ENCODE data around the gene SLC12A7. TPM values are rescaled to one million over a fixed set of nuclear protein-coding genes. Genes with fewer than 3 reads are reported as not detected.

SLC12A7 gene
- total RNA-seq, 4 donors from 2014 or later, result 8.6 to 29.0 (median 21.5) TPM

DNA sequence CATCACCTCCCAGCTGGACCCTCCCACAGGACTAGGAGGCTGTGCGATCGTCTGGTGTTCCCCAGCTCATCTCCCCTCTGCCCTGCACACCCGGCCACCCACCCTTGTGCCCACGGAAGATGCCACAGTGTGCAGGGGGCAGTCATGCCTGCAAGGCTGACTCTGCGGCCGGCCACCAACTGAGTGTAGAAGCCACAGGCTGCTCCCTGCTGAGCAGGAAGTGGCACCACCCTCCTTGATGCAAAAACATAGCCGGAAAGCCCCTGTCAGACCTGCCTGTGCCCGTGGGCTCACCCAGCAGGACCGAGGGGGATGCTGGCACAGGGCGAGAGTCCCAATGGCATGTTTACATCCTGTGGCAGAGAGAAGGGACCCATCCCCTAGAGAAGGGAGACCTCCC, 40.3 kb upstream of the SLC12A7 start:
- H3K9me3 ChIP-seq, result no peaks in the 10 kb centered on the region
- no peak overlapping the region for H3K4me3 ChIP-seq
- 28% methylated on average over 6 of the region's 10 CpGs for WGBS
- no peak for DNase-seq (ENCODE audit: low spot score in 2 of 2)
- no peaks in the 10 kb centered on the region for H3K36me3 ChIP-seq
- peak overlapping the region; percentile 7 for H3K27ac ChIP-seq
- TF ChIP-seq, protein P1, sequence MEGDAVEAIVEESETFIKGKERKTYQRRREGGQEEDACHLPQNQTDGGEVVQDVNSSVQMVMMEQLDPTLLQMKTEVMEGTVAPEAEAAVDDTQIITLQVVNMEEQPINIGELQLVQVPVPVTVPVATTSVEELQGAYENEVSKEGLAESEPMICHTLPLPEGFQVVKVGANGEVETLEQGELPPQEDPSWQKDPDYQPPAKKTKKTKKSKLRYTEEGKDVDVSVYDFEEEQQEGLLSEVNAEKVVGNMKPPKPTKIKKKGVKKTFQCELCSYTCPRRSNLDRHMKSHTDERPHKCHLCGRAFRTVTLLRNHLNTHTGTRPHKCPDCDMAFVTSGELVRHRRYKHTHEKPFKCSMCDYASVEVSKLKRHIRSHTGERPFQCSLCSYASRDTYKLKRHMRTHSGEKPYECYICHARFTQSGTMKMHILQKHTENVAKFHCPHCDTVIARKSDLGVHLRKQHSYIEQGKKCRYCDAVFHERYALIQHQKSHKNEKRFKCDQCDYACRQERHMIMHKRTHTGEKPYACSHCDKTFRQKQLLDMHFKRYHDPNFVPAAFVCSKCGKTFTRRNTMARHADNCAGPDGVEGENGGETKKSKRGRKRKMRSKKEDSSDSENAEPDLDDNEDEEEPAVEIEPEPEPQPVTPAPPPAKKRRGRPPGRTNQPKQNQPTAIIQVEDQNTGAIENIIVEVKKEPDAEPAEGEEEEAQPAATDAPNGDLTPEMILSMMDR (IDR thresholded peaks at IDR 0.05), result no peak
- no peak for TF ChIP-seq POLR2AphosphoS5 (IDR thresholded peaks at IDR 0.05)
- TF ChIP-seq EP300 (IDR thresholded peaks at IDR 0.05), result no peak
- no peak for TF ChIP-seq POLR2A (IDR thresholded peaks at IDR 0.05)
- H3K27me3 ChIP-seq, result peaks cover 56% of the 10 kb centered on the region
- H3K4me1 ChIP-seq, result peaks cover 13% of the 10 kb centered on the region

DNA sequence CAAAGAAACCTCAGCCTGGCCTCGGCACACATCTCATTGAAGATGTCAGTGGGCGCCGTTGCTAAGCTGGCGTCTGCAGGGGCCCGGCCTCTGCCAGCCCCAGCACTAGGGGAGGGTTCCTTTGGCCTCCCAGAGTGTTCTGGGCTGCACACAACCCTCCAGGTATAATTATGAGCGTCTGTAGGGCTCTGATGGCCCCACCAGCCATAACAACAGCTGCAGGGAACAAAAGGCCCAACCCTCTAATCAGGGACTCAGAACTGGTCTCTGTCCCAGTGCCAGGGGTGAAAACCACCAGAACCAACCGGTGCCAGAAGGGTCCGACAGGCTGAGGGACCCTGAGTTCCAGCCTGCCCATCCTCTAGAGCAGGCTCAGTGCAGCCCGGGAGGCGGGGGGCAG, 39.5 kb upstream of the SLC12A7 start:
- Histone ChIP-seq H3K9me3 (no peaks in the 10 kb centered on the region), H3K4me3 (no peak overlapping the region), H3K27ac (no peak overlapping the region), H3K27me3 (peaks cover 49% of the 10 kb centered on the region), H3K4me1 (peaks cover 13% of the 10 kb centered on the region), H3K36me3 (no peaks in the 10 kb centered on the region)
- WGBS, result 82% methylated on average over 5 of the region's 10 CpGs
- TF ChIP-seq POLR2AphosphoS5 (IDR thresholded peaks at IDR 0.05) (no peak), EP300 (IDR thresholded peaks at IDR 0.05) (no peak), POLR2A (IDR thresholded peaks at IDR 0.05) (no peak)
- TF ChIP-seq, protein P1 (IDR thresholded peaks at IDR 0.05), result no peak
- no peak for DNase-seq (ENCODE audit: low spot score in 2 of 2)

DNA sequence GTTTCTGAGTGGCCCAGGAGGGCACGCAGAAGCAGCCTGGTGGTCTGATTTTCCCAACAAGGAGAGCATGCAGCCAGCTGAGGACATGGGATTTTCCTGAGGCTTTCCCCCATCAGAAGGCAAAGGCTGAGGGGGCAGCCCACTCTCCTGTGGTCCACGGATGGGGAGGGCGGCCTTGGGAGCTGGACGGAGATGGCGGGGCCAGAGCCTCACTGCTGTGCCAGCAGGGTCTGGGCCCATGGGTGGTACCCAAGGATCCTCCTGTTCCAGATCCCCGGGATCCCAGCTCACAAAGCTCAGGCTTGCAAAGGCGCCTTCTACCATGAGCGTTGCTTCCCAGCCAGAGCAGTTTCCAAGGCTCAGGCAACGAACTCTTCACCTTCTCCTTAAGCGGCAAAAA, 39.0 kb upstream of the SLC12A7 start:
- TF ChIP-seq POLR2A (IDR thresholded peaks at IDR 0.05) (no peak), POLR2AphosphoS5 (IDR thresholded peaks at IDR 0.05) (no peak), EP300 (IDR thresholded peaks at IDR 0.05) (no peak)
- TF ChIP-seq, protein P1 (IDR thresholded peaks at IDR 0.05), result no peak
- WGBS, result 87% methylated on average over 6 of the region's 10 CpGs
- Histone ChIP-seq H3K4me3 (no peak overlapping the region), H3K36me3 (no peaks in the 10 kb centered on the region), H3K4me1 (peaks cover 10% of the 10 kb centered on the region), H3K9me3 (no peaks in the 10 kb centered on the region), H3K27ac (no peak overlapping the region), H3K27me3 (peaks cover 45% of the 10 kb centered on the region)
- DNase-seq (ENCODE audit: low spot score in 2 of 2), result no peak

DNA sequence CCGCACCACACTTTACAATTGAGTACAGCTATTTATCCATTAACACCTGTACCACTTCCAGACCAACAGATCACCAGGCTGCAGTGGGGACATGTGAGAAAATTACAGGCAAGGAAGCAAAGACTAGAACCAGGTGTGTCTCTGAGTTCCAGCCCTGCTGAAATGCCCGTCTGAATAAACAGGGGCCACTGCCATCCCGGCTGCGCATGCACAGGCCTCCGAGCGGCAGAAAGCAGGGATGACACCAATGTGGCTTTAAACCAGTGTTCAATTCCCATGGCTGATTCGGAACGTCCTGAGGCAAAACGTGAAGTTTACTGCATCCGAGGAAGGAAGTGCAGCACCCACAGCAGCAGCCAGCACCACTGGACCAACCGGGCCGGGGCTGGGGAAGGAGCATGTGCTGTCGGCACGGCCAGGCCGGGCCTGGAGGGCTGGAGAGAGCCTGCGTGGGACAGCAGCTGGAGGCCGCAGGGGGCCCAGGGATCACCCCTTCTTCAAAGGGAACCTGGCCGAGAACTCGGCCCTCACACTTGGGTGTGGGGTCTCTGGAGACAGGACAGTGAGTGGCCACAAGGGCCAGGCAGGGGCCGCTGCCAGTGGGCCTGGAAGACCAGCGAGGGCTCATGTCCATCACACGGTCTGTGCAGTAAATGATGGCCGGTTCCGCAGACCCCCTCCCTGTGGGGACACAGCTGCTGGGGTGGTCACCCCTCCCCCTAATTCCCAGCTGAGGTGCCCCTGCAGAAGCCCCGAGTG, 33.0 kb upstream of the SLC12A7 start:
- H3K4me3 ChIP-seq, result no peak overlapping the region
- DNase-seq (ENCODE audit: low spot score in 2 of 2), result no peak
- 73% methylated on average over 12 of the region's 25 CpGs for WGBS
- TF ChIP-seq EP300 (IDR thresholded peaks at IDR 0.05), result no peak
- TF ChIP-seq POLR2AphosphoS5 (IDR thresholded peaks at IDR 0.05), result no peak
- TF ChIP-seq, protein P1 (IDR thresholded peaks at IDR 0.05), result no peak
- no peak for TF ChIP-seq POLR2A (IDR thresholded peaks at IDR 0.05)
- peak overlapping the region; percentile 40 for H3K27ac ChIP-seq
- H3K27me3 ChIP-seq, result peaks cover 6% of the 10 kb centered on the region
- H3K9me3 ChIP-seq, result no peaks in the 10 kb centered on the region
- H3K36me3 ChIP-seq, result no peaks in the 10 kb centered on the region
- H3K4me1 ChIP-seq, result peaks cover 26% of the 10 kb centered on the region

DNA sequence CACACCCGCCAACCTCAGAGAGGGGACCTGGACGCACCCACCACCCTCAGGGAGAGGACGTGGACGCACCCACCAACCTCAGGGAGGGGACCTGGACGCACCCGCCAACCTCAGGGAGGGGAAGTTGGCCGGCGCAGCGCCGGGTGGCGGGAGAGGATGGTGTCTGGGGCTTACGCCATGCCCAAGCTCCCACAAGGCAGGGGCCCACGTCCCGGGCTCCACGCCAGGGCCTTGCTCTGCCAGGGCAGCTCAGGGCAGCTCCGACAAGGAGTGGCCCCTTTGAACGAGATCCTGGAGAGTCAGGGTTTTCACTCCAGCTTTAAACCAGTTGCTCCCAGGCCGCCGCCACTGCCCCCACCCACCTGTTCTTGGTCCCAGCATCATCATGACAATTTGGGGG, 32.2 kb upstream of the SLC12A7 start:
- Histone ChIP-seq H3K27ac (peak overlapping the region; percentile 40), H3K9me3 (no peaks in the 10 kb centered on the region), H3K4me3 (no peak overlapping the region), H3K27me3 (peaks cover 6% of the 10 kb centered on the region), H3K36me3 (no peaks in the 10 kb centered on the region), H3K4me1 (peaks cover 26% of the 10 kb centered on the region)
- TF ChIP-seq EP300 (IDR thresholded peaks at IDR 0.05), result no peak
- no peak for TF ChIP-seq POLR2A (IDR thresholded peaks at IDR 0.05)
- TF ChIP-seq, protein P1 (IDR thresholded peaks at IDR 0.05), result no peak
- TF ChIP-seq POLR2AphosphoS5 (IDR thresholded peaks at IDR 0.05), result no peak
- WGBS, result 68% methylated on average over 9 of the region's 19 CpGs
- DNase-seq (ENCODE audit: low spot score in 2 of 2), result no peak

Measured in suprapubic skin (tissue), 4 donors.